ENCODE measurements around the gene ADCY2. TPM values are rescaled to one million over a fixed set of nuclear protein-coding genes. Genes with fewer than 3 reads are reported as not detected.

Gene ADCY2
- polyA plus RNA-seq, 1 donor (not counting 4 experiments of a cell fraction or from before 2014, with no cell fraction given): 0.13 TPM

GRCh38 chr5:7495131-7495517 is 99.2 kb downstream of the ADCY2 start:
- no peaks in the 10 kb centered on the region for H3K79me2 ChIP-seq (ENCODE audit: control insufficient read depth, insufficient read depth, low read length)
- TF ChIP-seq EZH2 (IDR thresholded peaks at IDR 0.05; ENCODE audit: low read length): no peak
- no peak for TF ChIP-seq CTCF (optimal IDR thresholded peaks at IDR 0.05 in 1 of 3, IDR thresholded peaks at IDR 0.05 in 1 of 3, conservative IDR thresholded peaks at IDR 0.05 in 1 of 3; ENCODE audit: extremely low read depth in 1 of 3, insufficient read depth in 2 of 3, low read length in 3 of 3)
- no peak overlapping the region for H3K27ac ChIP-seq (ENCODE audit: control insufficient read depth, insufficient read depth, low read length)
- no peak overlapping the region for H2AFZ ChIP-seq (ENCODE audit: control insufficient read depth, low read length)
- no peaks in the 10 kb centered on the region for H3K9me1 ChIP-seq (ENCODE audit: control insufficient read depth, extremely low read depth, insufficient read depth, low read length)
- FAIRE-seq: no peak
- H3K9me3 ChIP-seq (ENCODE audit: control insufficient read depth, low read depth, low read length): no peaks in the 10 kb centered on the region
- no peak overlapping the region for H3K4me3 ChIP-seq (ENCODE audit: control insufficient read depth in 2 of 3, extremely low read depth in 1 of 3, insufficient read depth in 2 of 3, low read depth in 1 of 3, low read length in 3 of 3)
- no peak overlapping the region for H3K4me2 ChIP-seq (ENCODE audit: control insufficient read depth, extremely low read depth, insufficient read depth, low read depth, low read length)
- no peaks in the 10 kb centered on the region for H3K27me3 ChIP-seq (ENCODE audit: control insufficient read depth, extremely low read depth, insufficient read depth, low read length)
- dilution Hi-C loops (cut with MboI; ENCODE audit: extremely low pct_ligation_motif_present, low sequenced_read_pairs): no loop called here
- H3K36me3 ChIP-seq (ENCODE audit: control insufficient read depth in 2 of 2, extremely low read depth in 1 of 2, insufficient read depth in 2 of 2, low read length in 2 of 2): no peaks in the 10 kb centered on the region
- no peak overlapping the region for H3K9ac ChIP-seq (ENCODE audit: control insufficient read depth, extremely low read depth, insufficient read depth, low read length)
- no peaks in the 10 kb centered on the region for H4K20me1 ChIP-seq (ENCODE audit: control insufficient read depth, extremely low read depth, insufficient read depth, low read length)
- no peak for DNase-seq (ENCODE audit: low read depth, low spot score)
- H3K4me1 ChIP-seq (ENCODE audit: control insufficient read depth, extremely low read depth, insufficient read depth, low read length): no peaks in the 10 kb centered on the region

- no peak overlapping the region for H2AFZ ChIP-seq (ENCODE audit: control insufficient read depth, low read length)
- no peak overlapping the region for H3K4me3 ChIP-seq (ENCODE audit: control insufficient read depth in 2 of 3, extremely low read depth in 1 of 3, insufficient read depth in 2 of 3, low read depth in 1 of 3, low read length in 3 of 3)
- no peaks in the 10 kb centered on the region for H3K9me1 ChIP-seq (ENCODE audit: control insufficient read depth, extremely low read depth, insufficient read depth, low read length)
- H3K4me2 ChIP-seq (ENCODE audit: control insufficient read depth, extremely low read depth, insufficient read depth, low read depth, low read length): no peak overlapping the region
- H3K9ac ChIP-seq (ENCODE audit: control insufficient read depth, extremely low read depth, insufficient read depth, low read length): no peak overlapping the region
- no peaks in the 10 kb centered on the region for H3K79me2 ChIP-seq (ENCODE audit: control insufficient read depth, insufficient read depth, low read length)
- H3K27ac ChIP-seq (ENCODE audit: control insufficient read depth, insufficient read depth, low read length): no peak overlapping the region
- DNase-seq (ENCODE audit: low read depth, low spot score) (no peak), FAIRE-seq (no peak)
- no peaks in the 10 kb centered on the region for H3K27me3 ChIP-seq (ENCODE audit: control insufficient read depth, extremely low read depth, insufficient read depth, low read length)
- no peaks in the 10 kb centered on the region for H3K36me3 ChIP-seq (ENCODE audit: control insufficient read depth in 2 of 2, extremely low read depth in 1 of 2, insufficient read depth in 2 of 2, low read length in 2 of 2)
- H4K20me1 ChIP-seq (ENCODE audit: control insufficient read depth, extremely low read depth, insufficient read depth, low read length): no peaks in the 10 kb centered on the region
- TF ChIP-seq CTCF (optimal IDR thresholded peaks at IDR 0.05 in 1 of 3, IDR thresholded peaks at IDR 0.05 in 1 of 3, conservative IDR thresholded peaks at IDR 0.05 in 1 of 3; ENCODE audit: extremely low read depth in 1 of 3, insufficient read depth in 2 of 3, low read length in 3 of 3) (no peak), EZH2 (IDR thresholded peaks at IDR 0.05; ENCODE audit: low read length) (no peak)
- dilution Hi-C loops (cut with MboI; ENCODE audit: extremely low pct_ligation_motif_present, low sequenced_read_pairs): no loop called here
- H3K4me1 ChIP-seq (ENCODE audit: control insufficient read depth, extremely low read depth, insufficient read depth, low read length): no peaks in the 10 kb centered on the region
- H3K9me3 ChIP-seq (ENCODE audit: control insufficient read depth, low read depth, low read length): no peaks in the 10 kb centered on the region
These were observed 104.3 kb downstream of the ADCY2 start for GRCh38 chr5:7500256-7500655.

All from keratinocyte (primary cell).